Tibial nerve (tissue), 3 donors: ENCODE data around the gene ISL2.

ENCODE experiments used
- CTCF ChIP-seq, 5 experiments: fragments of 200-600 bp in 3 of 5; fragments of 450-650 bp in 2 of 5; sonication (generic) in 3 of 5; IDR thresholded peaks; one replicate each; pipeline ENCODE4 v1.5.1; 2016 to 2019; ENCODE audit warnings: antibody characterized with exemption in 5 of 5, mild to moderate bottlenecking in 3 of 5, moderate library complexity in 2 of 5
- POLR2A ChIP-seq, 2 donors: fragments of 450-650 bp; IDR thresholded peaks; one replicate each; pipeline ENCODE4 v1.6.1; 2017; ENCODE audit warnings: antibody characterized with exemption in 2 of 2, mild to moderate bottlenecking in 2 of 2, moderate library complexity in 2 of 2

GRCh38 chr15:76359152-76359551 lies 22.6 kb downstream of the ISL2 start:
- TF ChIP-seq CTCF (IDR thresholded peaks at IDR 0.05) (no peak), POLR2A (IDR thresholded peaks at IDR 0.05) (no peak)
